Smooth muscle cell (in vitro differentiated cells): Measurements from ENCODE around the gene GGTLC2. TPM values are rescaled to one million over a fixed set of nuclear protein-coding genes. Genes with fewer than 3 reads are reported as not detected.
"Not testable (repeated sequence)": the region's sequence is repeated elsewhere in the genome, so short reads cannot be mapped to it uniquely, and the experiment has no call there.

Source experiments
- DNase-seq: peaks from one replicate; lab custom pipeline; 2025; ENCODE audit not compliant: unreplicated experiment; lab: John Stamatoyannopoulos, UW
- H2AFZ ChIP-seq: fragments of 200-600 bp; sonication (generic); 2 replicates; pipeline ENCODE4 v1.6.0; 2016; ENCODE audit warnings: antibody characterized with exemption, low read depth, mild to moderate bottlenecking
- H3F3A ChIP-seq: fragments of 200-600 bp; sonication (generic); 2 replicates; pipeline ENCODE4 v1.6.0; 2017; ENCODE audit warnings: antibody characterized with exemption, low read depth
- H3K27ac ChIP-seq: fragments of 200-600 bp; sonication (generic); 2 replicates; pipeline ENCODE4 v1.5.1; 2016; ENCODE audit warnings: low read depth, mild to moderate bottlenecking
- H3K27me3 ChIP-seq: fragments of 200-600 bp; sonication (generic); 2 replicates; pipeline ENCODE4 v1.6.1; 2016; ENCODE audit warnings: low read depth, mild to moderate bottlenecking
- H3K36me3 ChIP-seq: fragments of 200-600 bp; sonication (generic); 2 replicates; pipeline ENCODE4 v1.5.1; 2016; ENCODE audit warnings: low read depth
- H3K4me1 ChIP-seq: fragments of 200-600 bp; sonication (generic); 2 replicates; pipeline ENCODE4 v1.5.1; 2016; ENCODE audit warnings: low read depth
- H3K4me2 ChIP-seq: fragments of 200-600 bp; sonication (generic); 2 replicates; pipeline ENCODE4 v1.6.0; 2016; ENCODE audit warnings: mild to moderate bottlenecking
- H3K4me3 ChIP-seq: fragments of 200-600 bp; sonication (generic); 2 replicates; pipeline ENCODE4 v1.5.1; 2016; ENCODE audit warnings: mild to moderate bottlenecking
- H3K79me2 ChIP-seq: fragments of 200-600 bp; sonication (generic); 2 replicates; pipeline ENCODE4 v1.6.0; 2016; ENCODE audit warnings: low read depth, mild to moderate bottlenecking
- H3K9ac ChIP-seq: fragments of 200-600 bp; sonication (generic); 2 replicates; pipeline ENCODE4 v1.6.0; 2016; ENCODE audit warnings: low read depth
- H3K9me3 ChIP-seq: fragments of 200-600 bp; sonication (generic); replicated peaks from 2 replicates; pipeline ENCODE4 v1.5.1; 2016; ENCODE audit warnings: low read depth
- H4K20me1 ChIP-seq: fragments of 200-600 bp; sonication (generic); 2 replicates; pipeline ENCODE4 v1.6.0; 2016; ENCODE audit warnings: low read depth
- WGBS: methylation state at CpG from one replicate; pipeline ENCODE4 v1.1.7; 2016; ENCODE audit warnings: low lambda C conversion rate; 5-methylcytosine and 5-hydroxymethylcytosine counted together
- polyA plus RNA-seq: library from polyadenylated mRNA; unstranded; fragments of >200 nt; fragmentation: Nextera tagmentation; extraction: Ambion mirVana; gene quantifications from 2 replicates; pipeline ENCODE4 v1.2.1, GENCODE V29; 2016
- total RNA-seq: library from RNA; depleted of rRNA; stranded (reverse); fragments of >200 nt; gene quantifications from 2 replicates; pipeline ENCODE4 v1.2.3, GENCODE V29; 2014

The GGTLC2 gene
- total and polyA plus RNA-seq, 2 experiments from 2014 or later: not detected

- H3F3A ChIP-seq, H2AFZ ChIP-seq, H3K27ac ChIP-seq, DNase-seq, H3K9ac ChIP-seq, H3K79me2 ChIP-seq, H4K20me1 ChIP-seq, H3K27me3 ChIP-seq, H3K36me3 ChIP-seq, H3K4me2 ChIP-seq, H3K9me3 ChIP-seq, H3K4me3 ChIP-seq, H3K4me1 ChIP-seq: not testable (repeated sequence)
- 31% methylated on average over 5 of the region's 9 CpGs for WGBS
These were observed 6.0 kb downstream of the GGTLC2 start for GRCh38 chr22:22650398-22650797.

GRCh38 chr22:22650803-22651515 is 6.5 kb downstream of the GGTLC2 start:
- 86% methylated on average over 5 of the region's 8 CpGs for WGBS
- H3K36me3 ChIP-seq, H3K27ac ChIP-seq, H3K79me2 ChIP-seq, H3K27me3 ChIP-seq, H4K20me1 ChIP-seq, H3K4me3 ChIP-seq, H3K4me1 ChIP-seq, H3K9ac ChIP-seq, H3F3A ChIP-seq, DNase-seq, H2AFZ ChIP-seq, H3K9me3 ChIP-seq, H3K4me2 ChIP-seq: not testable (repeated sequence)

DNA sequence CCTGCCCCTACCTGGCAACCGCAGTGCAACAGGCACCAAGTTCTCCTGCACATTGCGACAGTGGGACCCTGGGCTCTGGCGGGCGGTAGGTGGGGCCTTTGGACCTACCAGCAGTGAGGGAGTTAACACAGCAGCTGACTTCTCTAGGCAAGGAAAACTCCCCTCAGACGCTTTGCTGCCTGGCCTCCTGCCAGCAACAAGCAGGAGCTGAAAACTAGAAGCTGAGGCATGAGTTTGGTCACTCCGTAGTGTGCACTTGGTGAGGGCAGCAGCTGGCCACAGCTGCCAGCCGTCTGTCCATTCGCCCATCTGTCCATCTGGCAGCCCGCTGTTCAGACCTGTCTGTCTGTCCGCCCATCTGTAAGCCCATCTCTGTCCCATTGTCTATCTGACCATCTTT is 7.2 kb downstream of the GGTLC2 start:
- H3K9me3 ChIP-seq, H3K4me1 ChIP-seq, H2AFZ ChIP-seq, H3K79me2 ChIP-seq, H3K36me3 ChIP-seq, H4K20me1 ChIP-seq, H3K9ac ChIP-seq, DNase-seq, H3K4me3 ChIP-seq, H3K4me2 ChIP-seq, H3F3A ChIP-seq, H3K27ac ChIP-seq, H3K27me3 ChIP-seq: not testable (repeated sequence)
- 60% methylated on average over 10 of the region's 10 CpGs for WGBS

DNA sequence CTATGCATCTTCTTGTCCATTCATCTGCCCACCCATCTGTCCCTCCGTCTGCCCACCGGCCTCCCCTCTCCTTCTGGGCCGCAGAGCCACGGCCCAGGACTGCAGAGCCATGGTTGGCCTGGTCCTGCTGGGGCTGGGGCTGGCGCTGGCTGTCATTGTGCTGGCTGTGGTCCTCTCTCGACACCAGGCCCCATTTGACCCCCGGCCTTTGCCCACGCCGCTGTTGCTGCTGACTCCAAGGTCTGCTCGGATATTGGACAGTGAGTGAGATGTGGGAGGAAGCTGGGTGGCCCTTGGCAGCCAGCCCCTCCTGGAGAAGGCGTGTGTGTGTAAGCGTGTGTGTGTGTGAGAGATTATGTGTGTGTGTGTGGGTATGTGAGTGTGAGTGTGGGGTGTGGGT is 7.7 kb downstream of the GGTLC2 start:
- not testable (repeated sequence) for H2AFZ ChIP-seq, H3K9ac ChIP-seq, H3K79me2 ChIP-seq, DNase-seq, H3K4me3 ChIP-seq, H3K4me2 ChIP-seq, H3F3A ChIP-seq, H3K4me1 ChIP-seq, H3K9me3 ChIP-seq, H4K20me1 ChIP-seq, H3K27me3 ChIP-seq, H3K27ac ChIP-seq, H3K36me3 ChIP-seq
- WGBS: 78% methylated on average over 12 of the region's 12 CpGs

DNA sequence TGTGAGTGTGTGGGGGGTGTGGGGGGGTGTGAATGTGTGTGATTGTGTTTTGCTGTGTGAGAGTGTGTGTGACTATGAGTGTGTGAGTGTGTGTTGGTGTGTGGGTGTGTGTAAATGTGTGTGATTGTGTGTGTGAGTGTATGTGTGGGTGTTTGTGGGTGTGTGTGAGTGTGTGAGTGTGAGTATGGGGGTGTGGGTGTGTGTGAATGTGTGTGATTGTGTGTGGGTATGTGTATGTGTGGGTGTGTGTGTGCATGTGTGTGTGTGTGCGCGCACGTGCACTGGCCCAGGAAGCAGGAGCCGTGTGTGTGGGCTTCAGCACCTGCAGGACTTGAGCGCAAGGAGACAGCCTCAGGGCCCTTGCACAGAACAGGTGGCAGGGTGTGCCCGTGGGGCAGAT is 8.2 kb downstream of the GGTLC2 start:
- not testable (repeated sequence) for H3K4me3 ChIP-seq, H2AFZ ChIP-seq, H3K27me3 ChIP-seq, H3K9ac ChIP-seq, H3K9me3 ChIP-seq, H3K79me2 ChIP-seq, DNase-seq, H3K4me1 ChIP-seq, H3K27ac ChIP-seq, H4K20me1 ChIP-seq, H3F3A ChIP-seq, H3K36me3 ChIP-seq, H3K4me2 ChIP-seq
- WGBS: no CpG with 5 or more reads among the region's 6 CpGs

DNA sequence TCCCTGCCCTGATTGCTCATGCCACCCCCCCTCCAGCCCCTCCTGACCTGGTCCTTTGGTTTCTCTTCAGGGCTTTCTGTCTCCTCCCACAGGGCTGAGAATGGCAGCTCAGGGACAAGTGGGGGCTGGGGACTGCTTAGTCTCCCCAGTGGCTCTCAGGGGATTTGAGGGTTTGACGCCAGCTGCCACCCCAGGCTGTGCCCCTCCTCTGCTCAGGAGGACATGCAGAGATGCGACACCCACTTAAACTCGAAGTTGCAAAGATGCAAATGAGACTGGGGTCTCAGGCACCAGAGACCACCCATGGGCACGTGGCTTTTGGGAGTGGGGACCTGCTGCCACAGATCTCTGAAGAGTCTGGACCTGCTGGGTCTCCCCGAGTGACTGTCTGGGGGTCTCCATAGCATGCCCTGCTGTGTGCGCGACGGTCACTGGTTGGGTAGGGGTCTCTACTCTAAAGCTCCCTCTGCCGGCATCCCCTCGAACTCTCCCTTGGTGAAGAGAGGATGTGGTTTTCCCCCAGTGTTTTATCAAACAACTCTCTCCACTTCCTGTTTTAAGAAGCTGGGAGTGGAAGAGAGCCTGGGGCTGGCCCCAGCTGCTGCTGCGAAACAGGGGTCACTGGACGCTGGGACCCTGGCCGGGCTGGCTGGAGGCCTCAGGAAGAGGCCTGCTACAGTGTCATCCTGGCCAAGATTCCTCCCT is 9.4 kb downstream of the GGTLC2 start:
- WGBS: 49% methylated on average over 8 of the region's 13 CpGs
- not testable (repeated sequence) for H3F3A ChIP-seq, H3K36me3 ChIP-seq, H3K4me1 ChIP-seq, H3K4me3 ChIP-seq, DNase-seq, H3K9me3 ChIP-seq, H3K27me3 ChIP-seq, H4K20me1 ChIP-seq, H3K4me2 ChIP-seq, H2AFZ ChIP-seq, H3K79me2 ChIP-seq, H3K9ac ChIP-seq, H3K27ac ChIP-seq
